ENCODE measurements around the gene ASB3. TPM values are rescaled to one million over a fixed set of nuclear protein-coding genes. Genes with fewer than 3 reads are reported as not detected.

ASB3 gene
- polyA plus RNA-seq, 1 experiment, result 10.9 TPM

DNA sequence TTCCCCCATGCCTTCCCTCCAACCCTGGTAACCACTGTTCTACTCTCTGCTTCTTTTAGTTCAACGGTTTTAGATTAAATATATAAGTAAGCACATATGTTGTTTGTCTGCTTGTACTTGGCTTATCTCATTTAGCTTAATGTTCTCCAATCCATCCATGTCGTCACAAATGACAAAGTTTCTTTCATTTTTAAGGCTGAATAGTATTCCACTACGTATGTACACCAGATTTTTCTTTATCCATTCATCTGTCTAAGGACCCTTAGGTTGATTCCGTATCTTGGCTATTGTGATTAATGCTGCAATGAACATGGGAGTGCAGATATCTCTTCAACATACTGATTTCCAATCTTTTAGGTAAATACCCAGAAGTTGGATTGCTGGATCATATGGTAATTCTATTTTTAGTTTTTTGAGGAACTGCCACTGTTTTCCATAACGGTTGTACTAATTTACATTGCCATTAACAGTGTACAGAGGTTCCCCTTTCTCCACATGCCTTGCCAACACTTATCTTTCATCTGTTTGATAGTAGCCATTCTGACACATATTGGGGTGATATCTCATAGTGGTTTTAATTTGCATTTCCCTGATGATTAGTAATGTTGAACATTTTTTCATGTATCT, 8.1 kb downstream of the ASB3 start:
- ChIA-PET POLR2A (no interaction called here), CTCF (no interaction called here)
- H3K27me3 ChIP-seq (ENCODE audit: control insufficient read depth, insufficient read depth, low read length), result no peaks in the 10 kb centered on the region
- no peaks in the 10 kb centered on the region; the same call in 1 of the 2 replicates for H3K36me3 ChIP-seq (ENCODE audit: control insufficient read depth, insufficient read depth, low read length)
- DNase-seq (ENCODE audit: low read depth), result no peak
- no peak for TF ChIP-seq CTCF (IDR thresholded peaks at IDR 0.05; ENCODE audit: insufficient read depth, low read depth, low read length)
- no peak overlapping the region for H3K4me3 ChIP-seq (ENCODE audit: low read depth, low read length)

DNA sequence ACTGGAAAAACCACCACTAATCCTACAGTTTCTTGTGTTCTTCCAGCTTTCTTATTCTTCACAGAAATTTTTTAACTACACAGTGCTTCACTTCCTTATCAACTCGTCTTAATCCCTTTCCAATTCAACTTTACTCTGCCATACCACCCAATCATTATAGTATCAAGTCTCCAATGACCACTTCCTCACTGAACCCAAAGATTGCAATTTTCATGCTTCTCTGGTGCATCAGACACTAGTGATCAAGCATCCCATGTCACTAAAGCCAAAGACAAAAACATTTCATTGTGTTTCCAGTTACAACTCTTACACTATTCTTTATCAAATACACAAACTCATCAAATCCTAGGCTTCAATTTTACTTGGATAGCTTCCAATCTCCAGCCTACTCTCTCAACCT, 9.6 kb downstream of the ASB3 start:
- DNase-seq (ENCODE audit: low read depth), result no peak
- Histone ChIP-seq H3K4me3 (ENCODE audit: low read depth, low read length) (no peak overlapping the region), H3K36me3 (ENCODE audit: control insufficient read depth, insufficient read depth, low read length) (no peaks in the 10 kb centered on the region; the same call in 1 of the 2 replicates), H3K27me3 (ENCODE audit: control insufficient read depth, insufficient read depth, low read length) (no peaks in the 10 kb centered on the region)
- ChIA-PET POLR2A (no interaction called here), CTCF (interaction anchor here (1.6 kb wide), 1 partner anchor 9 kb away, joined by 4 read pairs; the partner anchor contains the start of gene ASB3)
- TF ChIP-seq CTCF (IDR thresholded peaks at IDR 0.05; ENCODE audit: insufficient read depth, low read depth, low read length), result no peak

DNA sequence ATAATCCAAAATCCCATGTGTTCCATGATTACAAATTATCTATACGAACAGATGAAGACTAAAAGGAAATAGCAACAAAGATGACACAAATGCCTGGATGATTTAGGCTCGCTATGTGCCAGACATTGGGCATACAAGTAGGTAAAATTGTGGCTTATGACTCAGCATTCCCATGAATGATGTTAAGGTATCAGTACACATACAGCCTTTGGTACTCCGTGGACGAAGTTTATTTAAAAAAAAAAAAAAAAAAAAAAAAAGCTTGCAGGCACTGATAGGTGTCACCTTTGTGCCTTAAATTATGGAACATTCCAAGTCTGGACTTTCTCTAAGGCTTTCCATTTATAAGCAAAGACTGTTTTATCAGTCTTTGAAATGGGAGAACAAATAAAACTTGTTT, 16.5 kb downstream of the ASB3 start:
- H3K4me3 ChIP-seq (ENCODE audit: low read depth, low read length), result no peak overlapping the region
- H3K27me3 ChIP-seq (ENCODE audit: control insufficient read depth, insufficient read depth, low read length), result no peaks in the 10 kb centered on the region
- CTCF ChIA-PET, result interaction anchor here (0.6 to 0.8 kb wide), 2 partner anchors 14 to 376 kb away, joined by 3 to 4 read pairs; no protein-coding TSS in a partner anchor
- no peak for DNase-seq (ENCODE audit: low read depth)
- no peak for TF ChIP-seq CTCF (IDR thresholded peaks at IDR 0.05; ENCODE audit: insufficient read depth, low read depth, low read length)
- H3K36me3 ChIP-seq (ENCODE audit: control insufficient read depth, insufficient read depth, low read length), result no peaks in the 10 kb centered on the region
- POLR2A ChIA-PET, result no interaction called here

- TF ChIP-seq CTCF (IDR thresholded peaks at IDR 0.05; ENCODE audit: insufficient read depth, low read depth, low read length), result no peak
- CTCF ChIA-PET, result interaction anchor here (0.6 to 1.7 kb wide), 3 partner anchors 13 to 377 kb away, joined by 3 to 4 read pairs (median 4); partner anchors contain the start of genes ASB3 and ERLEC1
- Histone ChIP-seq H3K4me3 (ENCODE audit: low read depth, low read length) (no peak overlapping the region), H3K36me3 (ENCODE audit: control insufficient read depth, insufficient read depth, low read length) (no peaks in the 10 kb centered on the region), H3K27me3 (ENCODE audit: control insufficient read depth, insufficient read depth, low read length) (no peaks in the 10 kb centered on the region)
- no peak for DNase-seq (ENCODE audit: low read depth)
- POLR2A ChIA-PET, result no interaction called here
These were observed 17.3 kb downstream of the ASB3 start for GRCh38 chr2:53769318-53769945.

GRCh38 chr2:53768242-53768542, 18.6 kb downstream of the ASB3 start:
- ChIA-PET CTCF (interaction anchor here (1.4 to 1.7 kb wide), 2 partner anchors 19 to 30 kb away, joined by 4 read pairs; partner anchors contain the start of genes ASB3 and ERLEC1), POLR2A (no interaction called here)
- peaks cover under 1% of the 10 kb centered on the region; the same call in 1 of the 2 replicates for H3K36me3 ChIP-seq (ENCODE audit: control insufficient read depth, insufficient read depth, low read length)
- peak overlapping the region; percentile 71 for H3K4me3 ChIP-seq (ENCODE audit: low read depth, low read length)
- no peak for TF ChIP-seq CTCF (IDR thresholded peaks at IDR 0.05; ENCODE audit: insufficient read depth, low read depth, low read length)
- no peaks in the 10 kb centered on the region for H3K27me3 ChIP-seq (ENCODE audit: control insufficient read depth, insufficient read depth, low read length)
- no peak for DNase-seq (ENCODE audit: low read depth)
